Ovary (tissue), 9 donors: ENCODE measurements around the gene TSEN34. TPM values are rescaled to one million over a fixed set of nuclear protein-coding genes. Genes with fewer than 3 reads are reported as not detected.
"Not testable (repeated sequence)": the region's sequence is repeated elsewhere in the genome, so short reads cannot be mapped to it uniquely, and the experiment has no call there.

Experiments used
- DNase-seq, 5 donors: peaks; one replicate each; pipeline ENCODE4 v3.0.0-alpha.2; 2019 to 2020
- H3K27ac ChIP-seq, 2 donors: fragments of 200-600 bp; one replicate each; pipeline versions ENCODE4 v1.5.1 to v1.8.0; 2019 to 2022
- H3K27me3 ChIP-seq: fragments of 200-600 bp; one replicate; pipeline ENCODE4 v1.8.0; 2022
- H3K36me3 ChIP-seq: fragments of 200-600 bp; sonication (generic); one replicate; pipeline ENCODE4 v1.5.1; 2019
- H3K4me1 ChIP-seq: one replicate; pipeline ENCODE4 v1.8.1; 2013; ENCODE audit warnings: mild to moderate bottlenecking, moderate library complexity; ENCODE audit not compliant: insufficient read depth
- H3K4me3 ChIP-seq: fragments of 200-600 bp; sonication (generic); one replicate; pipeline ENCODE4 v1.5.1; 2017
- H3K9me3 ChIP-seq, 2 donors: fragments of 200-600 bp in 1 of 2; sonication (generic) in 1 of 2; one replicate each; pipeline versions ENCODE4 v1.5.1 to v1.8.1; 2013 to 2019; ENCODE audit warnings: mild to moderate bottlenecking in 1 of 2, moderate library complexity in 1 of 2
- CTCF ChIP-seq, 3 donors: fragments of 450-650 bp in 2 of 3; fragments of 200-600 bp in 1 of 3; IDR thresholded peaks; one replicate each; pipeline versions ENCODE4 v1.5.1 to v1.8.0; 2016 to 2022; ENCODE audit warnings: antibody characterized with exemption in 3 of 3, mild to moderate bottlenecking in 1 of 3
- EP300 ChIP-seq: sonication (generic); formaldehyde crosslinking; IDR thresholded peaks from one replicate; pipeline ENCODE4 v1.6.1; 2017; ENCODE audit warnings: antibody characterized with exemption
- POLR2A ChIP-seq: fragments of 450-650 bp; IDR thresholded peaks from one replicate; pipeline ENCODE4 v1.6.1; 2017; ENCODE audit warnings: antibody characterized with exemption, mild to moderate bottlenecking, moderate library complexity
- WGBS, 3 donors: extraction: QIAGEN DNeasy Blood & Tissue Kit in 1 of 3; methylation state at CpG; one replicate each; pipeline versions ENCODE4 v1.1.5 to v1.1.7; 2013 to 2017; 5-methylcytosine and 5-hydroxymethylcytosine counted together
- intact Hi-C, 4 donors: fragments of 100-400 bp; cut with DNase I; formaldehyde crosslinking; loops; one replicate each; pipeline versions ENCODE4 v1.11.0 to v1.15.1; 2022 to 2023
- polyA plus RNA-seq, 2 donors: library from polyadenylated mRNA; stranded (reverse); fragments of 200-250 nt in 1 of 2; fragments of 350-450 nt in 1 of 2; fragmentation: Illumina TruSeq in 1 of 2; extraction: RNeasy Lipid Tissue Mini Kit (QIAGEN cat#74804) in 1 of 2; gene quantifications; one replicate each; pipeline ENCODE4 v1.2.3, GENCODE V29; 2013 to 2014
- total RNA-seq, 7 donors: library from RNA; depleted of rRNA in 2 of 7; stranded (reverse); fragments of >200 nt in 2 of 7; fragmentation: NEBNext Ultra II Directional in 3 of 7; extraction: Animal tissue kit (Norgen Biotek cat#: 25700) in 3 of 7; gene quantifications; one replicate each; pipeline versions ENCODE4 v1.1.0 to v1.2.4, GENCODE V29; 2016 to 2023
- donor health status: DM: no; HTN: no; CAD: no; lungs with moderate emphysema.
- donor health status: DM: no; HTN: no; CAD: no.
- donor health status: Bipolar disorder and iron deficiency.
- donor health status: DM: yes; HTN: yes; CAD: no.
- donor health status: DM: no; HTN: no; CAD: no.
- donor health status: DM: yes; HTN: yes; CAD: no.

Gene TSEN34
- total and polyA plus RNA-seq, 9 donors: 12.5 to 98.8 (median 56.2) TPM

- Histone ChIP-seq H3K9me3 (no peaks in the 10 kb centered on the region), H3K4me1 (peaks cover 34% of the 10 kb centered on the region), H3K27me3 (no peaks in the 10 kb centered on the region), H3K36me3 (no peaks in the 10 kb centered on the region), H3K4me3 (no peak overlapping the region), H3K27ac (no peak overlapping the region)
- 78 to 88% (median 87%) methylated on average over 12 of the region's 12 CpGs for WGBS, 3 donors
- TF ChIP-seq EP300 (no peak), POLR2A (no peak), CTCF (IDR thresholded peaks at IDR 0.05) (no peak)
- intact Hi-C loops: no loop called here
- DNase-seq: no peak
These were observed 20.1 kb downstream of the TSEN34 start for GRCh38 chr19:54211235-54211634.

GRCh38 chr19:54214217-54214616 lies 23.1 kb downstream of the TSEN34 start:
- H3K4me3 ChIP-seq, H3K9me3 ChIP-seq, H3K27ac ChIP-seq, DNase-seq, H3K36me3 ChIP-seq, intact Hi-C loops, H3K27me3 ChIP-seq: not testable (repeated sequence)
- WGBS, 3 donors: 54 to 70% (median 64%) methylated on average over 4 to 5 of the region's 5 CpGs
- peaks cover 10% of the 10 kb centered on the region for H3K4me1 ChIP-seq

- H3K27me3 ChIP-seq, H3K36me3 ChIP-seq, intact Hi-C loops, H3K4me1 ChIP-seq, DNase-seq, H3K4me3 ChIP-seq, H3K9me3 ChIP-seq, H3K27ac ChIP-seq: not testable (repeated sequence)
- 95 to 98% (median 95%) methylated on average over 14 to 19 of the region's 19 CpGs for WGBS, 3 donors
These were observed 23.6 kb downstream of the TSEN34 start for GRCh38 chr19:54214734-54215133.

GRCh38 chr19:54216869-54217268 lies 25.8 kb downstream of the TSEN34 start:
- H3K4me3 ChIP-seq: no peak overlapping the region
- H3K9me3 ChIP-seq: no peaks in the 10 kb centered on the region
- TF ChIP-seq POLR2A (no peak), EP300 (no peak), CTCF (IDR thresholded peaks at IDR 0.05) (no peak)
- H3K27ac ChIP-seq: no peak overlapping the region
- intact Hi-C loops: no loop called here
- 66 to 78% (median 71%) methylated on average over 9 of the region's 9 CpGs for WGBS, 3 donors
- DNase-seq: no peak
- no peaks in the 10 kb centered on the region for H3K4me1 ChIP-seq
- no peaks in the 10 kb centered on the region for H3K27me3 ChIP-seq
- H3K36me3 ChIP-seq: no peaks in the 10 kb centered on the region

GRCh38 chr19:54217517-54218247 lies 26.6 kb downstream of the TSEN34 start:
- H3K4me1 ChIP-seq, intact Hi-C loops, H3K27ac ChIP-seq, H3K9me3 ChIP-seq, H3K4me3 ChIP-seq, H3K27me3 ChIP-seq, H3K36me3 ChIP-seq, DNase-seq: not testable (repeated sequence)
- WGBS, 3 donors: 54 to 71% (median 55%) methylated on average over 16 to 18 of the region's 20 CpGs

- 59 to 75% (median 60%) methylated on average over 8 of the region's 8 CpGs for WGBS, 3 donors
- Histone ChIP-seq H3K27ac (no peak overlapping the region), H3K36me3 (no peaks in the 10 kb centered on the region), H3K27me3 (no peaks in the 10 kb centered on the region), H3K4me1 (no peaks in the 10 kb centered on the region), H3K9me3 (no peaks in the 10 kb centered on the region), H3K4me3 (no peak overlapping the region)
- intact Hi-C loops: no loop called here
- no peak for DNase-seq
- TF ChIP-seq EP300 (no peak), POLR2A (no peak), CTCF (IDR thresholded peaks at IDR 0.05) (no peak)
These were observed 27.2 kb downstream of the TSEN34 start for GRCh38 chr19:54218259-54218658.
